Endodermal cell (in vitro differentiated cells): ENCODE data around the gene IQGAP2. TPM values are rescaled to one million over a fixed set of nuclear protein-coding genes. Genes with fewer than 3 reads are reported as not detected.
A peak's percentile ranks its signal among the peaks of the same experiment; 100 is the strongest.

Experiments used
- DNase-seq: peaks from one replicate; pipeline ENCODE4 v3.0.0-alpha.2; 2017
- H3K27ac ChIP-seq: 2 replicates; pipeline ENCODE4 v1.5.1; 2013; ENCODE audit warnings: mild to moderate bottlenecking, low read depth, low read length, moderate library complexity
- H3K27me3 ChIP-seq: 2 replicates; pipeline ENCODE4 v1.6.1; 2013; ENCODE audit warnings: mild to moderate bottlenecking, low read length, moderate library complexity; ENCODE audit not compliant: insufficient read depth, control insufficient read depth, poor library complexity, severe bottlenecking
- H3K36me3 ChIP-seq: 2 replicates; pipeline ENCODE4 v1.7.0; 2013; ENCODE audit warnings: mild to moderate bottlenecking, low read length, moderate library complexity; ENCODE audit not compliant: control insufficient read depth, insufficient read depth
- H3K4me1 ChIP-seq: one replicate; pipeline ENCODE4 v1.7.0; 2013; ENCODE audit warnings: low read length; ENCODE audit not compliant: control insufficient read depth, insufficient read depth
- H3K4me3 ChIP-seq: 2 replicates; pipeline ENCODE4 v1.5.1; 2013; ENCODE audit warnings: mild to moderate bottlenecking, low read length, moderate library complexity
- H3K9ac ChIP-seq: 2 replicates; pipeline ENCODE4 v1.6.1; 2013; ENCODE audit warnings: mild to moderate bottlenecking, low read length, moderate library complexity; ENCODE audit not compliant: poor library complexity, severe bottlenecking; ENCODE audit errors: extremely low read depth
- H3K9me3 ChIP-seq: 2 replicates; pipeline ENCODE4 v1.6.1; 2013; ENCODE audit warnings: mild to moderate bottlenecking, low read length, moderate library complexity; ENCODE audit not compliant: control insufficient read depth
- H3K27ac Mint-ChIP-seq: 2 replicates; pipeline ENCODE4 v1.8.0; 2020; ENCODE audit warnings: mixed read lengths
- H3K27me3 Mint-ChIP-seq: 2 replicates; pipeline ENCODE4 v1.8.0; 2021; ENCODE audit warnings: mild to moderate bottlenecking, mixed read lengths; ENCODE audit not compliant: insufficient read depth
- H3K36me3 Mint-ChIP-seq: 2 replicates; pipeline ENCODE4 v1.8.0; 2020; ENCODE audit warnings: low read depth, mixed read lengths
- H3K4me1 Mint-ChIP-seq: 2 replicates; pipeline ENCODE4 v1.8.0; 2020; ENCODE audit warnings: mixed read lengths
- H3K4me3 Mint-ChIP-seq: 2 replicates; pipeline ENCODE4 v1.8.0; 2020; ENCODE audit warnings: mild to moderate bottlenecking, moderate library complexity, mixed read lengths
- H3K9me3 Mint-ChIP-seq: 2 replicates; pipeline ENCODE4 v1.8.0; 2020; ENCODE audit warnings: mild to moderate bottlenecking, mixed read lengths
- CTCF ChIP-seq: fragments of 200-600 bp; sonication (generic); conservative IDR thresholded peaks from 2 replicates; pipeline ENCODE4 v1.5.0; 2021; ENCODE audit warnings: antibody characterized with exemption, mild to moderate bottlenecking
- WGBS, 2 experiments: methylation state at CpG; one replicate each; pipeline versions ENCODE4 v1.1.5 to v1.1.7; 2013; ENCODE audit warnings: missing lambda C conversion rate in 2 of 2, mixed read lengths in 1 of 2; ENCODE audit not compliant: insufficient coverage in 1 of 2, insufficient read length in 1 of 2; 5-methylcytosine and 5-hydroxymethylcytosine counted together
- total RNA-seq, 2 donors: library from RNA; stranded (reverse); fragmentation: NEBNext Ultra II Directional in 1 of 2; extraction: Animal tissue kit (Norgen Biotek cat#: 25700) in 1 of 2; gene quantifications; 2 replicates in 1 of 2; 3 replicates in 1 of 2; pipeline ENCODE4 v1.2.1, GENCODE V29; 2021

Gene IQGAP2
- total RNA-seq, 2 donors from 2014 or later, result 8.3 to 19.4 TPM

DNA sequence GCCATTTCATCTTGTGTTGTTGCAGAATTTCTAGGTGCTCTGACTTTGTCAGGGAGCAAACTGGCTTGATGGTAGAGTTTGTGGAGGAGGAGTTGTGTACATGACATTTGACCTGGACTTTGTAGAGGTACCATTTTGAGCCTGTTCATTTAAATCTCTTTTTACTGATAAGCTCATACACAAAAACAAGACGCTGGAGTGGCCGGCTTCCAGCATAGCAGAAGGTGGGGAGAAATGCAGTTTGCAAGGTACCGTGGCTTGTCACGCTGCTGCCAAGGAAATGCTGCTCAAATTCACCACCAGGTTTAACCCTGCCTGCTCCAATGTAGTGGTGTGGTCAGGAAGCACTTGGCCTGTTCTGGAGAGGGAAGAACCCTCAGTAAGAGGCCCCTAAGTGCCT is 18.9 kb upstream of the IQGAP2 start:
- Histone ChIP-seq H3K4me1 (peaks cover 7% of the 10 kb centered on the region), H3K9ac (no peak overlapping the region), H3K27ac (no peak overlapping the region), H3K27me3 (no peaks in the 10 kb centered on the region), H3K36me3 (no peaks in the 10 kb centered on the region), H3K9me3 (no peaks in the 10 kb centered on the region), H3K4me3 (no peak overlapping the region)
- DNase-seq, result no peak
- WGBS, 2 experiments, result 53 to 81% methylated on average over 4 of the region's 4 CpGs
- H3K36me3 Mint-ChIP-seq, result no peaks in the 10 kb centered on the region
- H3K9me3 Mint-ChIP-seq, result no peaks in the 10 kb centered on the region
- peaks cover 17% of the 10 kb centered on the region for H3K4me1 Mint-ChIP-seq
- H3K27me3 Mint-ChIP-seq, result peaks cover 9% of the 10 kb centered on the region
- peak; percentile 31 for TF ChIP-seq CTCF
- H3K4me3 Mint-ChIP-seq, result no peak overlapping the region
- H3K27ac Mint-ChIP-seq, result no peak overlapping the region

DNA sequence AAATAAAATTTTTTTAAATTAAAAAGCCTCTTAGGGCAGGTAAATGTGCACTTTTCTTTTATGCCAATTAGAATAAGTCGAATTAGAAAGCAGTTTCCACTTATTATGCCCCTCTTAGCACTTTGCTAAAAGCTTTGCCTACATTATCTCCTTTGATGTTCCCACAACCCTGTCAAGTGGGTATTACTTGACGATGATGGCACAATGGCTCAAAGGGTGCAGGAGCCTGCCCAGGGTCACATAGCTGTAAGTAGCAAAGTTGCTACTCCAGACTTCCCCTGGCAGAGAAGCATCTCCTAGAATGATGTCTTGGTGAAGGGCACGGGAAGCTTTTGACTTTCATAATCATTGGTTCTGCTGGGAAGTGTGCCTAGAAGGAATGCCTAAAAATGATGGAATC is 18.4 kb upstream of the IQGAP2 start:
- H3K27me3 Mint-ChIP-seq, result peaks cover 7% of the 10 kb centered on the region
- H3K36me3 ChIP-seq, result no peaks in the 10 kb centered on the region
- no peak for TF ChIP-seq CTCF
- no peak overlapping the region for H3K4me3 Mint-ChIP-seq
- no peak overlapping the region for H3K27ac Mint-ChIP-seq
- H3K9me3 ChIP-seq, result no peaks in the 10 kb centered on the region
- no peak overlapping the region for H3K27ac ChIP-seq
- DNase-seq, result no peak
- 93 to 97% methylated on average over 3 of the region's 3 CpGs for WGBS, 2 experiments
- no peak overlapping the region for H3K4me3 ChIP-seq
- no peak overlapping the region for H3K9ac ChIP-seq
- H3K36me3 Mint-ChIP-seq, result no peaks in the 10 kb centered on the region
- H3K9me3 Mint-ChIP-seq, result no peaks in the 10 kb centered on the region
- peaks cover 15% of the 10 kb centered on the region for H3K4me1 Mint-ChIP-seq
- H3K4me1 ChIP-seq, result peaks cover 7% of the 10 kb centered on the region
- no peaks in the 10 kb centered on the region for H3K27me3 ChIP-seq

GRCh38 chr5:76385540-76385939 is 17.5 kb upstream of the IQGAP2 start:
- H3K4me3 ChIP-seq, result no peak overlapping the region
- H3K27me3 ChIP-seq, result no peaks in the 10 kb centered on the region
- H3K27ac ChIP-seq, result no peak overlapping the region
- Mint-ChIP-seq H3K4me3 (no peak overlapping the region), H3K4me1 (peaks cover 9% of the 10 kb centered on the region), H3K27ac (no peak overlapping the region), H3K36me3 (no peaks in the 10 kb centered on the region), H3K9me3 (no peaks in the 10 kb centered on the region), H3K27me3 (peaks cover 7% of the 10 kb centered on the region)
- no peak for TF ChIP-seq CTCF
- no peak for DNase-seq
- H3K36me3 ChIP-seq, result no peaks in the 10 kb centered on the region
- no peaks in the 10 kb centered on the region for H3K9me3 ChIP-seq
- 98 to 100% methylated on average over 3 to 5 of the region's 5 CpGs for WGBS, 2 experiments
- no peak overlapping the region for H3K9ac ChIP-seq
- H3K4me1 ChIP-seq, result peaks cover under 1% of the 10 kb centered on the region
